ENCODE measurements around the gene TBC1D32. TPM values are rescaled to one million over a fixed set of nuclear protein-coding genes. Genes with fewer than 3 reads are reported as not detected.
"Not testable (repeated sequence)": the region's sequence is repeated elsewhere in the genome, so short reads cannot be mapped to it uniquely, and the experiment has no call there.

TBC1D32 gene
- total RNA-seq, 1 donor from 2014 or later, result 13.6 TPM

DNA sequence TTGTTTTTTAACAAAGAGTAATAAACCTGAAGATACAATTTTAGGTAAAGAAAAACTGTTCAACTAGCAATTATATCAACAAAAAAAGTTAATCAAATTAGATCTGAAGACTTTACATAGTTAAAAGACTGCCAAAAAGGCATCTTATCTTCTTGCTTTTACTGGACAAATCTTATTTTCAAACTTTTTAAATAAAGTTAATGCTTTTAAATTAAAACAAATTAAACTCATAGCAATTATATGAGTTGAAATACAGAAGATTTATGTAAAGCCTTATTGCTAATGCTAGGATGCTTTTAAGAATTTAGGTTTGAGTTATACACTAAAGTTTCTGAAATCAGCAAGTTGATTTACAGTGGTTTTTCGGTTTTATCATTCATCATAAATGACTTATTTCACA lies 227.3 kb downstream of the TBC1D32 start:
- H3K9me3 Mint-ChIP-seq, result peaks cover 6% of the 10 kb centered on the region
- TF ChIP-seq, protein P1, sequence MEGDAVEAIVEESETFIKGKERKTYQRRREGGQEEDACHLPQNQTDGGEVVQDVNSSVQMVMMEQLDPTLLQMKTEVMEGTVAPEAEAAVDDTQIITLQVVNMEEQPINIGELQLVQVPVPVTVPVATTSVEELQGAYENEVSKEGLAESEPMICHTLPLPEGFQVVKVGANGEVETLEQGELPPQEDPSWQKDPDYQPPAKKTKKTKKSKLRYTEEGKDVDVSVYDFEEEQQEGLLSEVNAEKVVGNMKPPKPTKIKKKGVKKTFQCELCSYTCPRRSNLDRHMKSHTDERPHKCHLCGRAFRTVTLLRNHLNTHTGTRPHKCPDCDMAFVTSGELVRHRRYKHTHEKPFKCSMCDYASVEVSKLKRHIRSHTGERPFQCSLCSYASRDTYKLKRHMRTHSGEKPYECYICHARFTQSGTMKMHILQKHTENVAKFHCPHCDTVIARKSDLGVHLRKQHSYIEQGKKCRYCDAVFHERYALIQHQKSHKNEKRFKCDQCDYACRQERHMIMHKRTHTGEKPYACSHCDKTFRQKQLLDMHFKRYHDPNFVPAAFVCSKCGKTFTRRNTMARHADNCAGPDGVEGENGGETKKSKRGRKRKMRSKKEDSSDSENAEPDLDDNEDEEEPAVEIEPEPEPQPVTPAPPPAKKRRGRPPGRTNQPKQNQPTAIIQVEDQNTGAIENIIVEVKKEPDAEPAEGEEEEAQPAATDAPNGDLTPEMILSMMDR (conservative IDR thresholded peaks at IDR 0.05), result no peak
- peaks cover 2% of the 10 kb centered on the region for H3K36me3 Mint-ChIP-seq (ENCODE audit: low read depth)
- H3K4me1 Mint-ChIP-seq, result no peaks in the 10 kb centered on the region
- no peak for DNase-seq (ENCODE audit: low read depth, low spot score)
- no peaks in the 10 kb centered on the region for H3K27me3 Mint-ChIP-seq (ENCODE audit: low read depth)
- H3K27ac Mint-ChIP-seq (ENCODE audit: unreplicated experiment), result no peak overlapping the region
- no peak overlapping the region for H3K4me3 Mint-ChIP-seq

DNA sequence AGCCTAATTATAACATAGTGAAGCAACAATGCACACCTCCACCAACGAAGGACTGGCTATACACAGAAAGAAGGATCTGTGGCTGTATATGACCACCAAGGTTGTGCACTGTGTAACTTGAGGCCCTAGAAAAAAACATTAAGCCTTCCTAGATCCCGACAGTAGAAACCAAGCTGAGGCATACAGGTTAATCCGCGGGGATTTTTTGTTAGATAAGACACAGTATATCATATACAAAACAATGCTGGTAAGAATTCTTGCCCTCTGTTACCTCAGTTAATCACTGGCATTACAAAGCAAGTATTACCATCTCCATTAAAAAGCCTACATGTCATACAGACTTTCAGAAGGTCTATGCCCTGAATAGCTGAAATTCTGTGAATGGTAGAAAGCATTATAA lies 228.8 kb downstream of the TBC1D32 start:
- TF ChIP-seq, protein P1 (conservative IDR thresholded peaks at IDR 0.05), result no peak
- H3K4me1 Mint-ChIP-seq, result no peaks in the 10 kb centered on the region
- no peak overlapping the region for H3K27ac Mint-ChIP-seq (ENCODE audit: unreplicated experiment)
- no peak overlapping the region for H3K4me3 Mint-ChIP-seq
- peaks cover 8% of the 10 kb centered on the region for H3K9me3 Mint-ChIP-seq
- H3K36me3 Mint-ChIP-seq (ENCODE audit: low read depth), result peaks cover 8% of the 10 kb centered on the region
- H3K27me3 Mint-ChIP-seq (ENCODE audit: low read depth), result no peaks in the 10 kb centered on the region
- DNase-seq (ENCODE audit: low read depth, low spot score), result no peak

DNA sequence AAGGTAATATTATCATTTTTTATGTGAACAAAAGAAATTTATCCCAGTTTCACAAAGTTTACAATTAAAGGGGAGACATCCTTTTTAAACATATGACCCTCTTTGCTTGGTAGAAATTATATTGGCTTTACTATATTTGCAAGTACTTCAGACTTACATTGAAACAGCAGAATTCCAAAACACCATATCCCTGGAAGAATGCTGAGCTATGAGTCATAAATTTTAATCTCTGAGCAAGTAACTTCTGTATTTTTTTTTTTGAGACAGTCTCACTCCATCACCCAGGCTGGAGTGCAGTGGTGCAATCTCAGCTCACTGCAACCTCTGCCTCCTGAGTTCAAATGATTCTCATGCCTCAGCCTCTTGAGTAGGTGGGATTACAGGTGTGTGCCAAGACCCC lies 240.4 kb downstream of the TBC1D32 start:
- H3K27ac Mint-ChIP-seq (ENCODE audit: unreplicated experiment), result no peak overlapping the region
- H3K36me3 Mint-ChIP-seq (ENCODE audit: low read depth), result peaks cover 8% of the 10 kb centered on the region
- no peaks in the 10 kb centered on the region for H3K4me1 Mint-ChIP-seq
- no peak for DNase-seq (ENCODE audit: low read depth, low spot score)
- H3K27me3 Mint-ChIP-seq (ENCODE audit: low read depth), result no peaks in the 10 kb centered on the region
- H3K9me3 Mint-ChIP-seq, result no peaks in the 10 kb centered on the region
- no peak overlapping the region for H3K4me3 Mint-ChIP-seq
- TF ChIP-seq, protein P1 (conservative IDR thresholded peaks at IDR 0.05), result no peak

DNA sequence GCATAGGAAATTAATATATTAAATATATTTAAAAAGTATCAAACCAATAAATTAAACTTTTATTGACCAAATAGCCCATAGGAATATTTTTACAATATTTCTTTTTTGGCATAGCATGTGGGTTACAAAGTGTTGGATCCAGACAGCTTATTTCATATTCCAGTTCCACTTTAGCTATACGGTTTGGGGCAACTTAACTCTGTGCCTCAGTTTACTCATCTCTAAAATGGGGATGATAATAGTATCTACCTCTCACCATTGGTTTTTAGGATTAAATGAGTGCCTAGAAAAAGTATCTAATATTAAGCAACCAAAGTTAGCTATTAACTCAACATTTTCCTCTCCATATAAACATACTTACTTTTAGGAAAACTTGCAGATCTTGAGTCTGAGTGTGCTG lies 243.8 kb downstream of the TBC1D32 start:
- no peak for DNase-seq (ENCODE audit: low read depth, low spot score)
- Mint-ChIP-seq H3K4me3 (no peak overlapping the region), H3K4me1 (no peaks in the 10 kb centered on the region), H3K9me3 (no peaks in the 10 kb centered on the region), H3K36me3 (ENCODE audit: low read depth) (no peaks in the 10 kb centered on the region), H3K27ac (ENCODE audit: unreplicated experiment) (no peak overlapping the region), H3K27me3 (ENCODE audit: low read depth) (no peaks in the 10 kb centered on the region)
- TF ChIP-seq, protein P1 (conservative IDR thresholded peaks at IDR 0.05), result no peak

DNA sequence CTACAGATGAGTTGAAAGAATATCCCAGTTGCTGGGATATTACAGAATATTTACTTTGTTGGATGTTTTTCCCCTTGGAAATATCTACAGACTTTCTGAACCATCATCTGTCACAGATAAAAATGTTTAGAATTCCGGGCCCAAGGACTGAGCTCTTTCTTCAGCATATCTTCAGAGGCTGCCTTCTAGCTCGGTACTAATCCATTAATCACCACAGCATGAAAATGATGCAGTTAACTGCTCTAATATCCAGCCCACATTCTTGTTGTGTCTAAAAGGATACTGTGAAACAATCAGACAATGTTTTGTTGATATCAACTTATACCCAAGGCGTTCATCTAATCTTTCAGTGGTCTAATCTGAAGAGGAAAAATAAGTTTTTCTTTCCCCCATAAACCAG lies 247.4 kb downstream of the TBC1D32 start:
- TF ChIP-seq, protein P1 (conservative IDR thresholded peaks at IDR 0.05), result no peak
- Mint-ChIP-seq H3K27me3 (ENCODE audit: low read depth) (no peaks in the 10 kb centered on the region), H3K4me1 (no peaks in the 10 kb centered on the region), H3K4me3 (no peak overlapping the region), H3K27ac (ENCODE audit: unreplicated experiment) (no peak overlapping the region), H3K9me3 (no peaks in the 10 kb centered on the region), H3K36me3 (ENCODE audit: low read depth) (no peaks in the 10 kb centered on the region)
- DNase-seq (ENCODE audit: low read depth, low spot score), result no peak

DNA sequence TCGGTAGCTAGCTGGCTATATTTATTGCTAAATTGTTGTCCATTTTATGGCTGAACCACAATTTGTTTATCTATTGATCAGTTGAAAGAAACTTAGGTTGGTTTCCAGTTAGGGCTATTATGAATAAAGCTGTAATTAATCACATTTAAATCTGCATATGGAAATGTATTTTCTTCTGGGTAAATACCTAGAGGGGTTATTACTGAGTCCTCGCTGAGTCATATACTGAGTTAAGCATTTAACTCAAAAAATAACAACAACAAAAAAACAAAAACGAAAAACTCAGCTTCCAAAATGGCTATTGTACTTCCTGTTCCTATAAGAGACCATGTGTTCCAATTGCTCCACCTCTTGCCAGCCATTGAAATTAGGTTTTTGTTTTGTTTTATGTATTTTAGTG lies 258.2 kb downstream of the TBC1D32 start:
- no peak overlapping the region for H3K27ac Mint-ChIP-seq (ENCODE audit: unreplicated experiment)

DNA sequence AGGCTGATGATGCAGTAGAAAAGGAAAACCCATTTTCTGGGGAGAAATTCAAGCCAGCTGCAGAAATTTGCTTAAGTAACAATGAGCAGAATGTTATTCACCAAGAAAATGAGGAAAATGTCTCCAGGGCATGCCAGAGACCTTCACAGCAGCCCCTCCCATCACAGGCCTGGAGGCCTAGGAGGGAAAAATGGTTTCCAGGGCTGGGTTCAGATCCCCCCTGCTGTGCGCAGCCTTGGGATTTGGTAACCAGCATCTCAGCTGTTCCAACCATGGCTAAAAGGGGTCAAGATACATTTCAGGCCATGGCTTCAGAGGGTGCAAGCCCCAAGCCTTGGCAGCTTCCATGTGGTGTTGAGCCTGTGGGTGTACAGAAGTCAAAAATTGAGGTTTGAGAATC lies 265.5 kb downstream of the TBC1D32 start:
- Mint-ChIP-seq H3K36me3 (ENCODE audit: low read depth) (peaks cover 17% of the 10 kb centered on the region), H3K9me3 (peaks cover 13% of the 10 kb centered on the region)
- H3K4me3 Mint-ChIP-seq; DNase-seq (ENCODE audit: low read depth, low spot score); H3K27ac Mint-ChIP-seq (ENCODE audit: unreplicated experiment); H3K27me3 Mint-ChIP-seq (ENCODE audit: low read depth); H3K4me1 Mint-ChIP-seq: not testable (repeated sequence)

More for the DNA sequence above, 258.2 kb downstream of the TBC1D32 start:
- Mint-ChIP-seq H3K9me3 (no peaks in the 10 kb centered on the region), H3K27me3 (ENCODE audit: low read depth) (no peaks in the 10 kb centered on the region), H3K4me1 (no peaks in the 10 kb centered on the region), H3K4me3 (no peak overlapping the region), H3K36me3 (ENCODE audit: low read depth) (no peaks in the 10 kb centered on the region)
- TF ChIP-seq, protein P1 (conservative IDR thresholded peaks at IDR 0.05), result no peak
- no peak for DNase-seq (ENCODE audit: low read depth, low spot score)

Data from neural crest cell (in vitro differentiated cells).